ENCODE measurements around the gene GNG7. TPM values are rescaled to one million over a fixed set of nuclear protein-coding genes. Genes with fewer than 3 reads are reported as not detected.
A peak's percentile ranks its signal among the peaks of the same experiment; 100 is the strongest.

GNG7 gene
- polyA plus RNA-seq, 4 donors: 0.99 to 3.5 (median 2.6) TPM; not detected in 1

DNA sequence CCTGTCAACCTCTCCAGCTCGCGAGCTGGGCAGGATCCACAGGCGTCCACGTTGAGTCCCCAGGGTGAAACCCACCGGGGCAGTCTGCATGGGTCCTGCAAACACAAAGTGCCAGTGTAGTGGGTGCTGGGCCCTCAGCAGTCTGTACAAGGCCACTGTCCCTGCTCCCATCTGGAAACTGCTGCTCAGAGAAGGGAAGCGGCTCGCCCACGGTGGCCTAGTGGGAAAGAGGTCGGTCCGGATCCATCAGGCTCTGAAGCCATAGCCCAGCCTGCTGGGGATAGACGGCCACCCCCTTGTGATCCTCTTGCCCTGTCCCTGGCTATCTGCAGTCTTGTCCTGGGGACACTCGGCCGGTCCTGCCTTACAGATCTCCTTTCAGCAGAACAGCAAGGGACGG, 21.3 kb upstream of the GNG7 start:
- Histone ChIP-seq H3K27ac (ENCODE audit: low read depth in 1 of 3, low read length in 2 of 3) (no peak overlapping the region), H3K4me1 (ENCODE audit: control insufficient read depth in 3 of 3, insufficient read depth in 2 of 3, low read depth in 1 of 3, low read length in 2 of 3) (no peaks in the 10 kb centered on the region), H3K36me3 (ENCODE audit: control insufficient read depth in 3 of 3, insufficient read depth in 2 of 3, low read depth in 1 of 3, low read length in 3 of 3) (no peaks in the 10 kb centered on the region), H3K27me3 (ENCODE audit: control insufficient read depth in 3 of 3, insufficient read depth in 3 of 3, low read length in 3 of 3) (peaks cover 9 to 65% (median 14%) of the 10 kb centered on the region in 3 donors), H3K4me3 (ENCODE audit: low read depth in 1 of 3, low read length in 3 of 3) (no peak overlapping the region), H3K9me3 (ENCODE audit: control insufficient read depth in 2 of 2, insufficient read depth in 1 of 2, low read depth in 1 of 2, low read length in 1 of 2) (no peaks in the 10 kb centered on the region)
- no peak for FAIRE-seq
- DNase-seq: no peak
- 73 to 77% (median 77%) methylated on average over 9 to 14 of the region's 14 CpGs for WGBS, 3 donors

DNA sequence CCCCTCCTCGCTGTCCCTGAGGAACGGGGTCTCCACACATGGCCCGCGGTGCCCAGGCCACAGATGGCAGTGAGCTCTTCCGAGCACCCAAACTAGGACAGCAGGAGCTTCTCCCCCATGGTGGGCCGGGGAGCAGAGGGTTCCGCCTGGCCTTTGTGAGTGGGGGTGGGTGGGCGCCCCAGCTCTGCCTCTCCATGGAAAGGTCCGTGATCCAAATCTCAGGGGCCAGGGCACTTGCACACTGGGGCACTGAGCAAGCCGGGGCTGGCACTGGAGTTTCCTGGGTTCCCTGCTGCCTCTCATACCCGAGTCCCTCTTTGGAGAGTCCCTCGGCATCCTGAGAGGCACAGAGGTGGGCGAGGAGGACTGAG, 20.8 kb upstream of the GNG7 start:
- H3K27ac ChIP-seq (ENCODE audit: low read depth in 1 of 3, low read length in 2 of 3): no peak overlapping the region
- H3K4me1 ChIP-seq (ENCODE audit: control insufficient read depth in 3 of 3, insufficient read depth in 2 of 3, low read depth in 1 of 3, low read length in 2 of 3): no peaks in the 10 kb centered on the region
- no peak overlapping the region for H3K4me3 ChIP-seq (ENCODE audit: low read depth in 1 of 3, low read length in 3 of 3)
- H3K9me3 ChIP-seq (ENCODE audit: control insufficient read depth in 2 of 2, insufficient read depth in 1 of 2, low read depth in 1 of 2, low read length in 1 of 2): no peaks in the 10 kb centered on the region
- FAIRE-seq (no peak), DNase-seq (no peak)
- WGBS, 3 donors: 72 to 85% (median 82%) methylated on average over 12 to 13 of the region's 13 CpGs
- H3K36me3 ChIP-seq (ENCODE audit: control insufficient read depth in 3 of 3, insufficient read depth in 2 of 3, low read depth in 1 of 3, low read length in 3 of 3): no peaks in the 10 kb centered on the region
- peaks cover 9 to 65% (median 14%) of the 10 kb centered on the region in 3 donors for H3K27me3 ChIP-seq (ENCODE audit: control insufficient read depth in 3 of 3, insufficient read depth in 3 of 3, low read length in 3 of 3)

DNA sequence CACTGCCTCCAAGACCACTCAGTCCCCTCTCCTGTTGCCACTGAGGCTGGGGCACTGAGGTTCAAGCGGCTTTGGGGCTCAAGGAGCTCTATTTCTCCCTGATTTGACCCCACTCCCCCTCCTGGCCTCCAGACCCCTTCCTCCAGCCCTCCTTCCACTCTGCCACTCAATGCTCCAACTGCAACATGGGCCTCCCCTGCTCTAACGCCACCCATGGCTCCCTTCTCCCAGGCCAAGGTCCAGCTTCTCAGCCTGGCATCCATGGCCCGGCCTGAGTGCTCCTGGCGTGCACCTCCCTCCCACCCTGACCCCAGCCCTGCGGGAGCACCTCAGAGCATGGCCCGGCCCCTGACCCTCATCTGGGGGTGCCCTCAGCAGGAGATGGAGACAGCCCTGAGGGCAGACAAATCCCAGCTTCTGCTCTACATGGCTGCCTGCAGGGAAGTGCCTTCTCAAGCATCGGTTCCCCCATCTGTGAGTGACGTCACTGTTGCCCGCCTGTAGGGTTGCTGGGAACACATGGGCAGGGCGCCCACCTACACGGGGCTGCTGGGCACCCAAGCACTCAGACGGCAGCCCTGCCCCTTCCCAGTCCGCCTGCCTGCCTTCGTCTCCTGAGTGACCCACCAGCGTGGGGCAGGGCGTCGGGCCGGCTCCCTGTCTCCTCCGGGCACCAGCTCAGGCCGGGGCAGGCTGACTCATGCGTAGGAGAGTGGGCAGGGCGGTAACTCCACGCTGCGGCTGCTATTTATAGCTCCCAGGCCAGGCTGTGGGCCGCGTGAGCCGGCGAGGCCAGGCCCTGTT, 20.2 kb upstream of the GNG7 start:
- peaks cover 9 to 64% (median 14%) of the 10 kb centered on the region in 3 donors for H3K27me3 ChIP-seq (ENCODE audit: control insufficient read depth in 3 of 3, insufficient read depth in 3 of 3, low read length in 3 of 3)
- no peaks in the 10 kb centered on the region for H3K36me3 ChIP-seq (ENCODE audit: control insufficient read depth in 3 of 3, insufficient read depth in 2 of 3, low read depth in 1 of 3, low read length in 3 of 3)
- FAIRE-seq: no peak
- no peak overlapping the region for H3K4me3 ChIP-seq (ENCODE audit: low read depth in 1 of 3, low read length in 3 of 3)
- no peak for DNase-seq
- 40 to 53% (median 41%) methylated on average over 18 to 28 of the region's 28 CpGs for WGBS, 3 donors
- H3K4me1 ChIP-seq (ENCODE audit: control insufficient read depth in 3 of 3, insufficient read depth in 2 of 3, low read depth in 1 of 3, low read length in 2 of 3): no peaks in the 10 kb centered on the region
- no peak overlapping the region for H3K27ac ChIP-seq (ENCODE audit: low read depth in 1 of 3, low read length in 2 of 3)
- no peaks in the 10 kb centered on the region for H3K9me3 ChIP-seq (ENCODE audit: control insufficient read depth in 2 of 2, insufficient read depth in 1 of 2, low read depth in 1 of 2, low read length in 1 of 2)

DNA sequence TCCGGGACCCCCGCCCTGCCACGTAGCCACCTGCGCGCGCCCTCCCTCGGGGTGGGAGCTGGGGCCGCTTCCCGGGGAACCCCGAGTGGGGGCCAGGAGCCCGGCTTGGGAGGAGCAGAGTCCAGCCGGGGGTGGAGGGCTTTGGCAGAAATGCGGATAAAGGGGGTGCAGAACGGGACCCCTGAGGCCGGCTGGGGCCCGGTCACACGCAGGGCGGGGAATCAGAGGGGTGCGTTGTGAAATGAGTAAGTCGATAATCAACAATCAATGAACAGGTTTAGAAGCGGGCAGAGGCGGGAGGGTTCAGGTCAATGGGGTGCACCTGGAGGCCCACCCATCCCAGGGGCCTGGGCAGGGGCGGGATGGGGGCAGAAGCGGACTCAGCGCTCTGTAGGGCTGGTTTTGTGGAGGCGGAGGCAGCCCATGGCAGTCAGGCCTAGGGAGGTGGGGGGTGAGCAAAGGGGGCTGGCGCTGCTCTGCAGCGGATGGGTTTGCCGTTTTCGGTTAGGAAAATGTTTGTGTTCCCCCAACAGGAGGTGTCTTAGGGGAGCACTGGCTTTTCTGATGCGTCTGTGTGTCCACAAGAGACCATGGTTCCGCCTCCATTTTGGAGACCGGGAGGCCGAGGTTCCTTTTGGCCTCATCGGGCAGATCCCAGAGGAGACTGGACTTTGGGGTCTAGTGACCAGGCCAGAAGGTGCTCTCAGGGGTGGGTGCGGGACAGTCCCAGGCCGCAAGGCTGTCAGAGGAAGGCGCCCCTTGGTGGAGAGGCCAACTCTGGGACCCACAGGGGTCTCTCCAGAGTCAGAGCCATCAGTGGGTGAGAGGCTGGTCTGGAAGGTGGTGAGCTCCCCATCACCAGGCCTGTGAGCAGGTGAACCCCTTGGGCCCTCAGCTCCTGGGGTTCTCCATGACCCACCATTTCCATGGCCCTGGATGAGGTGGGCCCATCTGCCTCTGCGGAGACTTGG, 19.4 kb upstream of the GNG7 start:
- WGBS, 3 donors: 23 to 36% (median 27%) methylated on average over 29 to 39 of the region's 39 CpGs
- no peaks in the 10 kb centered on the region for H3K36me3 ChIP-seq (ENCODE audit: control insufficient read depth in 3 of 3, insufficient read depth in 2 of 3, low read depth in 1 of 3, low read length in 3 of 3)
- no peak overlapping the region for H3K27ac ChIP-seq (ENCODE audit: low read depth in 1 of 3, low read length in 2 of 3)
- H3K4me1 ChIP-seq (ENCODE audit: control insufficient read depth in 3 of 3, insufficient read depth in 2 of 3, low read depth in 1 of 3, low read length in 2 of 3): no peaks in the 10 kb centered on the region
- FAIRE-seq: no peak
- H3K27me3 ChIP-seq (ENCODE audit: control insufficient read depth in 3 of 3, insufficient read depth in 3 of 3, low read length in 3 of 3): peaks cover 6 to 58% (median 14%) of the 10 kb centered on the region in 3 donors
- H3K9me3 ChIP-seq (ENCODE audit: control insufficient read depth in 2 of 2, insufficient read depth in 1 of 2, low read depth in 1 of 2, low read length in 1 of 2): no peaks in the 10 kb centered on the region
- H3K4me3 ChIP-seq (ENCODE audit: low read depth in 1 of 3, low read length in 3 of 3): peak overlapping the region; percentile 17 to 26 (median 19)
- DNase-seq: no peak

DNA sequence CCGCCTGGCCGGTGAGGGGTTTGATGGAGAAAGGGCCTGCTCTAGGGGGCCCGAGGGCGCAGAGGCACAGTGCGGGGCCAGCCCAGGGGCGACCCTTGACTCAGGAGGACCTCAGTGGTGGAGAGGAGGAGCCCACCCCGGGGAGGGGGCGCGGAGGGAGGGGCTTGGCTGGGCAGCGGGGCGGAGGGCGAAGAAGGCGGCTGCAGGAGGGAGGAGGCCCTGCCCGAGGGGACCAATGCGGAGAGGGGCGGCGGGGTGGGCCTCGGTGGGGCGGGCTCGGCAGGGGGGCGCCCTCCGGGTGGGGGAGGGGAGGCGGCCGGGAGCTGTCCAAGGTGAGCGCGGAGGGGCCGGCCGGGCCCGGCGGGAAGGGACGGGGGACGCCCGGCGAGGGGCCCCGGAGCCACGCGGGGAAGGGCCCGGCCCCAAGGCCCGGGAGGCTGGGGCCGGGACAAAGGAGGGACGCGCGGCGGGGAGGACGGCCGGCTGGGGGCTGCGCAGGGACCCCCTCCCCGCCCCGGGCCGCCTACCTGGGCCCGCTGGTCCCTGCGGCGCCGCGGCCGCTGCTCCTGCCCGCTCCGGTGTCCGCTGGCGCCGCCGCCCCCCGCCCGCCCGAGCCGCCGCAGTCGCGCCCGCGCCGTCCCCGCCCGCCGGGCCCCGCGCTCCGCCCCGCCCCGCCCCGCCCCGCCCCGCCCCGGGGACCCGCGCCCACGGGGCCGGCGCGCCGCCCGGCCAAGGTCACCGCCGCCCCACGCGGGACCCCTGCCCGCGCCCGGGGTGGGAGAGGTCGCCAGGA, 18.5 kb upstream of the GNG7 start, which contains the start of gene DIRAS1:
Gene DIRAS1, minus strand, starts transcription at position 596 of the 793 bp plus-strand sequence. CDS start 3,566 bp downstream, outside the sequence.
- no peak for FAIRE-seq
- WGBS, 3 donors: 2 to 7% (median 4%) methylated on average over 15 to 100 of the region's 100 CpGs

DNA sequence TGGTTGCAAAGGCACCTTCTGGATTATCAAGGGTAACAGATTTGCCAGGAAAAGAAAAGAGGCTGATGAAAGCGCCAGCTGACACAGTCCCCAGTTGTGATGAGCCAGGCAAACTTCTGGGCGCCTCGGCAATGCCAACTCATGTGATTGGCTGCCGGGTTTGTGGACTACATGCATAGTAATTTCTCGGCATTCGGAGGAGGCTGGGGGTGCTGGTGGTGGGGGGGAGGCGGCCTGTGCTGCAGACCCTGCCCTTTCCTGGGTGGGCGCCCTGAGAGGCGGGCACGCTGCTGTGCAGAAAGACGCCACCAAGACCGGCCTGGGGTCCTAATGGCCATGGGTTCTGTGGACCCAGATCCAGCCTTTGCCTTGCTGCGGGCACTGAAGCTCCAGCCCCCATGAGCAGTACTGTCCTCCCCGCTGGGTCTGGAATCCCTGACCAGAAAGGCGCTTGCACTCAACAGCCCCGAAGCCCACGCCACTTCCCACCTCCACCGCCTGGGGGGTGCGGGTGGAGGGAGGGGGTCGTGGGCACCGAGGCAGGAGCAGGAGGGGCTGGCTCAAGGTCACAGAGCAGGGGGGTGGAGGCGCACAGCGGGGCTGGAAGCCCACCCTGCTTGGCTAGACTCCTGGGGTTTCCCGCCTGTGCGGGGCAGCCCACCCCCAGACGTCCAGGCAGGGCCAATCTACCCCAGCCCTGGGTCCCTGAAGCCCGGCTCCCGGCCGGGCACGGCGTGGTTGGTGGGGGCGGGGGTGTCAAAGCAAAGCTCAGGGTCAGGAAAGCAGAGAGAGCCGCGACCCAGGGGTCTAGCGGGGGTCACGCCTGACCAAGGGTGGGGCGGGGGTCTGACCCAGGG, 17.7 kb upstream of the GNG7 start:
- Histone ChIP-seq H3K9me3 (ENCODE audit: control insufficient read depth in 2 of 2, insufficient read depth in 1 of 2, low read depth in 1 of 2, low read length in 1 of 2) (peaks cover 0 to 12% of the 10 kb centered on the region in 2 donors), H3K27ac (ENCODE audit: low read depth in 1 of 3, low read length in 2 of 3) (no peak overlapping the region), H3K27me3 (ENCODE audit: control insufficient read depth in 3 of 3, insufficient read depth in 3 of 3, low read length in 3 of 3) (peaks cover 8 to 51% (median 14%) of the 10 kb centered on the region in 3 donors), H3K4me3 (ENCODE audit: low read depth in 1 of 3, low read length in 3 of 3) (no peak overlapping the region), H3K4me1 (ENCODE audit: control insufficient read depth in 3 of 3, insufficient read depth in 2 of 3, low read depth in 1 of 3, low read length in 2 of 3) (no peaks in the 10 kb centered on the region), H3K36me3 (ENCODE audit: control insufficient read depth in 3 of 3, insufficient read depth in 2 of 3, low read depth in 1 of 3, low read length in 3 of 3) (no peaks in the 10 kb centered on the region)
- no peak for DNase-seq
- FAIRE-seq: no peak
- WGBS, 3 donors: 4 to 11% (median 7%) methylated on average over 29 to 37 of the region's 37 CpGs

More for the DNA sequence above, 18.5 kb upstream of the GNG7 start, which contains the start of gene DIRAS1:
- DNase-seq: no peak
- Histone ChIP-seq H3K27ac (ENCODE audit: low read depth in 1 of 3, low read length in 2 of 3) (no peak within 1 kb of the TSS), H3K36me3 (ENCODE audit: control insufficient read depth in 3 of 3, insufficient read depth in 2 of 3, low read depth in 1 of 3, low read length in 3 of 3) (no peaks in the 10 kb centered on the region), H3K4me1 (ENCODE audit: control insufficient read depth in 3 of 3, insufficient read depth in 2 of 3, low read depth in 1 of 3, low read length in 2 of 3) (no peaks in the 10 kb centered on the region), H3K9me3 (ENCODE audit: control insufficient read depth in 2 of 2, insufficient read depth in 1 of 2, low read depth in 1 of 2, low read length in 1 of 2) (peaks cover 0 to 4% of the 10 kb centered on the region in 2 donors), H3K4me3 (ENCODE audit: low read depth in 1 of 3, low read length in 3 of 3) (peak within 1 kb of the TSS; percentile 17 to 26 (median 19)), H3K27me3 (ENCODE audit: control insufficient read depth in 3 of 3, insufficient read depth in 3 of 3, low read length in 3 of 3) (peaks cover 5 to 49% (median 14%) of the 10 kb centered on the region in 3 donors)

DNA sequence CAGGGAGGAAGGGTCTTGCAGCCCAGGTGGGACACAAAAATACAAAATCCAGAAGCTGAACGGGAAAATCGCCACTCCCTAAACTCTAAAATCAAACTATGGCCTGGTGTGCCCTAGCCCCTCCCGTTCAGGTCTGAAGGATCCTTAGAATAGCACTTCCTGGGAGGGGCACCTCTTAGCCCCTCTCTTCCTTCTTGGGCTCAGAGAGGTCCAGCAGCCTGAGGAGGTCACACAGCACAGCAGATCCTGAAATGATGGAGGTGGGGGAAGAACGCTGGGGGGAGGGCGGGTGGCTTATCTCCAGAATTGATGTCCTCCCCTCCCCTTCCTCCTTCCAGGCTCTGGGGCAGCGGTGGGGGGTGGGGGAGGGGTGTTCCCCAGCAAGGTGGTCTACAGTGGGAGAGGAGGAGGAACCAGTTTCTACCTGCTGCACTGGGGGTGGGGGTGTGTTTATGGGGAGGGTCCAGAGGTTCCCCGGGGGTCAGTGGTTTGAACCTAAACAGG, 16.8 kb upstream of the GNG7 start:
- no peaks in the 10 kb centered on the region for H3K4me1 ChIP-seq (ENCODE audit: control insufficient read depth in 3 of 3, insufficient read depth in 2 of 3, low read depth in 1 of 3, low read length in 2 of 3)
- 17 to 36% (median 32%) methylated on average over 7 of the region's 7 CpGs for WGBS, 3 donors
- peaks cover 0 to 17% of the 10 kb centered on the region in 2 donors for H3K9me3 ChIP-seq (ENCODE audit: control insufficient read depth in 2 of 2, insufficient read depth in 1 of 2, low read depth in 1 of 2, low read length in 1 of 2)
- H3K36me3 ChIP-seq (ENCODE audit: control insufficient read depth in 3 of 3, insufficient read depth in 2 of 3, low read depth in 1 of 3, low read length in 3 of 3): no peaks in the 10 kb centered on the region
- H3K27ac ChIP-seq (ENCODE audit: low read depth in 1 of 3, low read length in 2 of 3): no peak overlapping the region
- FAIRE-seq (no peak), DNase-seq (no peak)
- H3K27me3 ChIP-seq (ENCODE audit: control insufficient read depth in 3 of 3, insufficient read depth in 3 of 3, low read length in 3 of 3): peaks cover 8 to 51% (median 14%) of the 10 kb centered on the region in 3 donors
- no peak overlapping the region for H3K4me3 ChIP-seq (ENCODE audit: low read depth in 1 of 3, low read length in 3 of 3)

Data from small intestine (tissue), 7 donors.